ENCODE measurements around the gene ARHGAP24.

- no peak for TF ChIP-seq POLR2A (IDR thresholded peaks at IDR 0.05)
- TF ChIP-seq, protein P1, sequence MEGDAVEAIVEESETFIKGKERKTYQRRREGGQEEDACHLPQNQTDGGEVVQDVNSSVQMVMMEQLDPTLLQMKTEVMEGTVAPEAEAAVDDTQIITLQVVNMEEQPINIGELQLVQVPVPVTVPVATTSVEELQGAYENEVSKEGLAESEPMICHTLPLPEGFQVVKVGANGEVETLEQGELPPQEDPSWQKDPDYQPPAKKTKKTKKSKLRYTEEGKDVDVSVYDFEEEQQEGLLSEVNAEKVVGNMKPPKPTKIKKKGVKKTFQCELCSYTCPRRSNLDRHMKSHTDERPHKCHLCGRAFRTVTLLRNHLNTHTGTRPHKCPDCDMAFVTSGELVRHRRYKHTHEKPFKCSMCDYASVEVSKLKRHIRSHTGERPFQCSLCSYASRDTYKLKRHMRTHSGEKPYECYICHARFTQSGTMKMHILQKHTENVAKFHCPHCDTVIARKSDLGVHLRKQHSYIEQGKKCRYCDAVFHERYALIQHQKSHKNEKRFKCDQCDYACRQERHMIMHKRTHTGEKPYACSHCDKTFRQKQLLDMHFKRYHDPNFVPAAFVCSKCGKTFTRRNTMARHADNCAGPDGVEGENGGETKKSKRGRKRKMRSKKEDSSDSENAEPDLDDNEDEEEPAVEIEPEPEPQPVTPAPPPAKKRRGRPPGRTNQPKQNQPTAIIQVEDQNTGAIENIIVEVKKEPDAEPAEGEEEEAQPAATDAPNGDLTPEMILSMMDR (IDR thresholded peaks at IDR 0.05) = no peak
These were observed 561.8 kb downstream of the ARHGAP24 start for GRCh38 chr4:86036736-86037135.

All from right lobe of liver (tissue), 4 donors.